RWPE1 (cell line): ENCODE data around the gene ZNF831.

ENCODE experiments used
- CTCF ChIA-PET: fragments of 350-600 bp; sonication (Branson Sonifier 250); formaldehyde crosslinking; extraction: SDS; loops from one replicate; lab custom pipeline; 2021; lab: Yijun Ruan, JAX
- POLR2A ChIA-PET: fragments of 400-600 bp; formaldehyde crosslinking; extraction: SDS; loops from one replicate; lab custom pipeline; 2020; ENCODE audit warnings: antibody characterized with exemption; ENCODE audit not compliant: low non-redundant PET; lab: Yijun Ruan, JAX
- DNase-seq: peaks from one replicate; pipeline ENCODE4 v3.0.0; 2012; ENCODE audit warnings: low spot score
- H3K27ac ChIP-seq: fragments of 450-650 bp; 2 replicates; pipeline ENCODE4 v1.5.1; 2017
- TF ChIP-seq, protein P1 (sequence below): fragments of 450-650 bp; conservative IDR thresholded peaks from 2 replicates; pipeline ENCODE4 v1.5.1; 2017; ENCODE audit warnings: low read depth, mild to moderate bottlenecking

The ZNF831 gene

DNA sequence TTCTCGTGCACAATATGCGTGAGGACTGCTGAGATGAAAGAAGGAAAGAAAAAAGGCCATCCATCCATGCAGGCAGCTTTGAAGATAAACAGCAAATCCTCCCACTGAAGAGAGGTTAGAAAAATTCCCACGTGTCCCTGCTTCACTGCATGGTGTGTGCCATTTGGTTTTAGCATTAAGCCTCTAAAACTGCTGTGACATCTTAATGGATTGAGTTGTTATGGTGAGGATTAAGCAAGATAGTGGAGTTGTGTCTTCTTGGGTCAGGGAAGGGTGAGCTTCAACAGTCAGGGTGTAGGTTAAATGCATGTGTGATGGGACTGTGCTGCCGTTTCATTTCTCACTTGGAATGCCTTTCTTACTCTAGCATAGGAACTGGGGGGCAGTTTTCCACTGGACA is 50.5 kb downstream of the ZNF831 start:
- no peak for DNase-seq
- CTCF ChIA-PET, result interaction anchor here (0.6 to 1.6 kb wide), 2 partner anchors 8 to 46 kb away, joined by 3 to 9 read pairs; no protein-coding TSS in a partner anchor
- POLR2A ChIA-PET, result no interaction called here
- TF ChIP-seq, protein P1, sequence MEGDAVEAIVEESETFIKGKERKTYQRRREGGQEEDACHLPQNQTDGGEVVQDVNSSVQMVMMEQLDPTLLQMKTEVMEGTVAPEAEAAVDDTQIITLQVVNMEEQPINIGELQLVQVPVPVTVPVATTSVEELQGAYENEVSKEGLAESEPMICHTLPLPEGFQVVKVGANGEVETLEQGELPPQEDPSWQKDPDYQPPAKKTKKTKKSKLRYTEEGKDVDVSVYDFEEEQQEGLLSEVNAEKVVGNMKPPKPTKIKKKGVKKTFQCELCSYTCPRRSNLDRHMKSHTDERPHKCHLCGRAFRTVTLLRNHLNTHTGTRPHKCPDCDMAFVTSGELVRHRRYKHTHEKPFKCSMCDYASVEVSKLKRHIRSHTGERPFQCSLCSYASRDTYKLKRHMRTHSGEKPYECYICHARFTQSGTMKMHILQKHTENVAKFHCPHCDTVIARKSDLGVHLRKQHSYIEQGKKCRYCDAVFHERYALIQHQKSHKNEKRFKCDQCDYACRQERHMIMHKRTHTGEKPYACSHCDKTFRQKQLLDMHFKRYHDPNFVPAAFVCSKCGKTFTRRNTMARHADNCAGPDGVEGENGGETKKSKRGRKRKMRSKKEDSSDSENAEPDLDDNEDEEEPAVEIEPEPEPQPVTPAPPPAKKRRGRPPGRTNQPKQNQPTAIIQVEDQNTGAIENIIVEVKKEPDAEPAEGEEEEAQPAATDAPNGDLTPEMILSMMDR, result no peak
- H3K27ac ChIP-seq, result no peak overlapping the region

DNA sequence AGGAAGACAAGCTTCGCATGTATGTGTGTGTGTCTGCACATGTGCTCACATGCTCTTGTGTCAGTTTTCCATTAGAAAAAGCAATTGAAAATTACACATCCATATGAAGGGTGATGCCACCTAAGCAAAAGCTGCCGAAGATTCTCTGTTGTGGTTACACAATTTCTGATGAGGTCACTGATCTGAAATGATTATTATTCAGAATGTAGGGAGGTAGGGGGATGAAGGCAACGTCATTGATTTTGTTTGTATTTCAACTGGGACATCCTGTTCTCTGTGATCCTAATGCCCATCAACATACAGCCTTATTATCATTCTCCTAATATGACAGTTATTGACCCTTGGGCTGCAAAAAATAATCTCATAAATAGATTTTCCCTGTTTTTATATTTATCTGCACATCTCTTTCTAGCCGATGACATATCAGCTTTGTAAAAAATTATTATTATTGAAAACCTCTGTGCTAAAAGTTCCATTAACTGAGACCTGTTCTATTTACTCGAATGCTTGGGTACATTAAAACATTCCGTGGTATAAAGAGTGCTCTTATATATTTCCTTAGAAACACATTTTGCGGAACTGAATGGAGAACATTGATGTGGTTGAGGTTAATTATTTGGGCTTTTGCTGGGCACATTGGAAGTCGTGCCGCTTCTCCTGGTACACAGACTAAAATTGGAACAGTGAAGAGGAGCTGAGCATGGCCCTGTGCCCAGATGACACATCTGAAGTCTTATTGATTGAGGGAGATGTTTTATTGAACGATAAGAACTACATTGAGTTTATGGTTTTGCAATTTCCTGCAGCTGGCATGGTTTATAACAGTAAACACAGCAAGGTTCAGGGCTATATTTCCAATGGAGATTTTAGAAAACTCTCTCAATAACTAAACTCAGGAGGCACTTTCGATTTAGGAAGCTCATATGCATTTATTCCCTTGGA is 51.3 kb downstream of the ZNF831 start:
- TF ChIP-seq, protein P1, result no peak
- no peak for DNase-seq
- H3K27ac ChIP-seq, result no peak overlapping the region
- ChIA-PET CTCF (interaction anchor here (0.6 to 1.3 kb wide), 3 partner anchors 45 to 127 kb away, joined by 3 read pairs; no protein-coding TSS in a partner anchor), POLR2A (no interaction called here)

GRCh38 chr20:59217173-59217572 is 53.6 kb downstream of the ZNF831 start:
- ChIA-PET POLR2A (no interaction called here), CTCF (no interaction called here)
- TF ChIP-seq, protein P1, result no peak
- H3K27ac ChIP-seq, result no peak overlapping the region
- DNase-seq, result no peak

GRCh38 chr20:59217794-59218280 is 54.2 kb downstream of the ZNF831 start:
- TF ChIP-seq, protein P1, result no peak
- POLR2A ChIA-PET, result no interaction called here

DNA sequence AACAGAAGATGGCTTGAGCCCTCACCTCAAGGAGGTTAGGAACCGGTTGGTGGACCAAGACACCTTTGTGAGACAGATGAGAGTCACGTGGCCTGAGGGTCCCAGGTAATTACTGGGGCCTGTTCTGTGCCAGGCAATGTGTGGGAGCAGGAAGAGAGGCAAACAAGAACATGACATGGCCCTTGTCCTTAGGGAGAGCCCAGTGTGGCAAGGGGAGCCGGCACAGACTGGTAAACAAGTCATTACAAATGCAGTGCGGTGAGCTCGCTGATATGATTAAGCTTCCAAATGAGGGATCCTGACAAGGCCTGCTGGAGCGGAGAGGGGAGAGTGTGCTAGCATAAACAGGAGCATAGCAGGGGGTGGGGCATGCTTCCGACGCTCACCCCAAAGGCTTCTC is 55.6 kb downstream of the ZNF831 start:
- ChIA-PET POLR2A (no interaction called here), CTCF (no interaction called here)
- no peak for DNase-seq
- TF ChIP-seq, protein P1, result no peak
- no peak overlapping the region for H3K27ac ChIP-seq

More at GRCh38 chr20:59217794-59218280, 54.2 kb downstream of the ZNF831 start:
- H3K27ac ChIP-seq, result no peak overlapping the region
- DNase-seq, result no peak
- CTCF ChIA-PET, result interaction anchor here (0.9 to 1.2 kb wide), 2 partner anchors 238 to 343 kb away, joined by 4 to 6 read pairs; no protein-coding TSS in a partner anchor

DNA sequence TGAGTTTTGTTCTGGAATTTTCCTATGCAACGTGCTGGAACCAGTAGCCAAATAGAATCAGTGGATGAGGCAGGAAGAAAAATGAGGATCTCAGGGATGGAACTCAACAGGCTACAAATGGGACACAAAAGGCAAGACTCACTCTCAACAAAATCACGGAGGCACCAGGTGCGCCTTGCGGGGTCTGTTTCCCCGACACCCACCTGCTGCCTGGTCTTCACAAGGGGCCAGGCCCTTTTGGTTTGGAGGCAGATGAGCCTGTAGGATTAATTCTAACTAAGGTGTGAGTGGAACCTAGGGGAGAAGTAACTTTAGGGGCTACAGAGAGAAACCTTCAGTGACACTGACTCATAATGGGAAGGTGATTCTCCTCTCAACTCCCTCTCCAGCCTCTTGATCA is 56.5 kb downstream of the ZNF831 start:
- ChIA-PET POLR2A (no interaction called here), CTCF (no interaction called here)
- no peak for DNase-seq
- H3K27ac ChIP-seq, result no peak overlapping the region
- TF ChIP-seq, protein P1, result no peak
